ENCODE results near the gene LRRC73.
"Not testable (repeated sequence)": the region's sequence is repeated elsewhere in the genome, so short reads cannot be mapped to it uniquely, and the experiment has no call there.

Gene LRRC73

GRCh38 chr6:43509984-43510826, at the start of gene LRRC73:
LRRC73 (minus strand) TSS chr6:43510346; CDS start chr6:43509785, 561 bp downstream.
- in situ Hi-C loops (cut with MboI; ENCODE audit: low pct_unique_long_range_greater_than_20kb, low sequenced_read_pairs): loop anchor here (10.0 kb wide), 1 partner anchor 255 kb away; no protein-coding TSS in a partner anchor
- peak; percentile 71 for DNase-seq

- no peak for DNase-seq
- in situ Hi-C loops (cut with MboI; ENCODE audit: low pct_unique_long_range_greater_than_20kb, low sequenced_read_pairs): no loop called here
These were observed 49.2 kb upstream of the LRRC73 start for GRCh38 chr6:43559328-43559727.

GRCh38 chr6:43557620-43558019, 47.5 kb upstream of the LRRC73 start:
- in situ Hi-C loops (cut with MboI; ENCODE audit: low pct_unique_long_range_greater_than_20kb, low sequenced_read_pairs); DNase-seq: not testable (repeated sequence)

GRCh38 chr6:43547222-43547621, 37.1 kb upstream of the LRRC73 start:
- DNase-seq: peak; percentile 40
- in situ Hi-C loops (cut with MboI; ENCODE audit: low pct_unique_long_range_greater_than_20kb, low sequenced_read_pairs): no loop called here

GRCh38 chr6:43544461-43544860, 34.3 kb upstream of the LRRC73 start:
- DNase-seq: no peak
- in situ Hi-C loops (cut with MboI; ENCODE audit: low pct_unique_long_range_greater_than_20kb, low sequenced_read_pairs): no loop called here

GRCh38 chr6:43541774-43542471, 31.8 kb upstream of the LRRC73 start:
- in situ Hi-C loops (cut with MboI; ENCODE audit: low pct_unique_long_range_greater_than_20kb, low sequenced_read_pairs): no loop called here
- DNase-seq: no peak

GRCh38 chr6:43540507-43540906, 30.4 kb upstream of the LRRC73 start:
- DNase-seq: no peak
- in situ Hi-C loops (cut with MboI; ENCODE audit: low pct_unique_long_range_greater_than_20kb, low sequenced_read_pairs): no loop called here

GRCh38 chr6:43539409-43539808, 29.3 kb upstream of the LRRC73 start:
- DNase-seq; in situ Hi-C loops (cut with MboI; ENCODE audit: low pct_unique_long_range_greater_than_20kb, low sequenced_read_pairs): not testable (repeated sequence)

GRCh38 chr6:43538986-43539385, 28.8 kb upstream of the LRRC73 start:
- DNase-seq; in situ Hi-C loops (cut with MboI; ENCODE audit: low pct_unique_long_range_greater_than_20kb, low sequenced_read_pairs): not testable (repeated sequence)

- in situ Hi-C loops (cut with MboI; ENCODE audit: low pct_unique_long_range_greater_than_20kb, low sequenced_read_pairs): no loop called here
- no peak for DNase-seq
These were observed 22.1 kb upstream of the LRRC73 start for GRCh38 chr6:43532201-43532600.

- DNase-seq: no peak
- in situ Hi-C loops (cut with MboI; ENCODE audit: low pct_unique_long_range_greater_than_20kb, low sequenced_read_pairs): no loop called here
These were observed 14.4 kb upstream of the LRRC73 start for GRCh38 chr6:43524483-43524961.

GRCh38 chr6:43523284-43523683, 13.1 kb upstream of the LRRC73 start:
- in situ Hi-C loops (cut with MboI; ENCODE audit: low pct_unique_long_range_greater_than_20kb, low sequenced_read_pairs): no loop called here
- no peak for DNase-seq

- no peak for DNase-seq
These were observed 12.6 kb upstream of the LRRC73 start for GRCh38 chr6:43522547-43523261.

GRCh38 chr6:43521836-43522235, 11.7 kb upstream of the LRRC73 start:
- in situ Hi-C loops (cut with MboI; ENCODE audit: low pct_unique_long_range_greater_than_20kb, low sequenced_read_pairs): no loop called here

More at GRCh38 chr6:43522547-43523261, 12.6 kb upstream of the LRRC73 start:
- in situ Hi-C loops (cut with MboI; ENCODE audit: low pct_unique_long_range_greater_than_20kb, low sequenced_read_pairs): no loop called here

GRCh38 chr6:43520097-43520496, 10.0 kb upstream of the LRRC73 start:
- in situ Hi-C loops (cut with MboI; ENCODE audit: low pct_unique_long_range_greater_than_20kb, low sequenced_read_pairs): no loop called here
- no peak for DNase-seq

More at GRCh38 chr6:43521836-43522235, 11.7 kb upstream of the LRRC73 start:
- DNase-seq: no peak

GRCh38 chr6:43517505-43518357, 7.6 kb upstream of the LRRC73 start:
- peak; percentile 44 for DNase-seq
- in situ Hi-C loops (cut with MboI; ENCODE audit: low pct_unique_long_range_greater_than_20kb, low sequenced_read_pairs): no loop called here

- in situ Hi-C loops (cut with MboI; ENCODE audit: low pct_unique_long_range_greater_than_20kb, low sequenced_read_pairs): no loop called here
- DNase-seq: peak; percentile 99
These were observed 6.8 kb upstream of the LRRC73 start, which contains the start of the genes POLR1C and YIPF3 for GRCh38 chr6:43516697-43517504. POLR1C (plus strand) TSS chr6:43517089; CDS start chr6:43517110, 21 bp downstream. YIPF3 (minus strand) TSS chr6:43516926; CDS start chr6:43516807, 119 bp downstream.

- in situ Hi-C loops (cut with MboI; ENCODE audit: low pct_unique_long_range_greater_than_20kb, low sequenced_read_pairs): no loop called here
- no peak for DNase-seq
These were observed 6.2 kb upstream of the LRRC73 start for GRCh38 chr6:43516367-43516696.
